GM12878 (cell line): Measurements from ENCODE around the gene CASK. TPM values are rescaled to one million over a fixed set of nuclear protein-coding genes. Genes with fewer than 3 reads are reported as not detected.
A peak's percentile ranks its signal among the peaks of the same experiment; 100 is the strongest.

ENCODE experiments used
- ATAC-seq: fragments of 200-7000 bp; cut with Tn5 transposase; 3 replicates; pipeline ENCODE4 v1.9.1; 2020; ENCODE audit warnings: mild to moderate bottlenecking, moderate library complexity
- BruUV-seq: library from RNA; stranded (reverse); fragments of 400-500 nt; replicated peaks from 2 replicates; lab custom pipeline; 2021; lab: Mats Ljungman, UMichigan
- CTCF ChIA-PET: fragments of 300-600 bp; sonication (Branson Sonifier 250); formaldehyde crosslinking; extraction: SDS; loops from one replicate; lab custom pipeline; 2021; ENCODE audit warnings: inconsistent platforms; lab: Yijun Ruan, JAX
- POLR2A ChIA-PET: fragments of 350-600 bp; formaldehyde crosslinking; extraction: SDS; loops from one replicate; lab custom pipeline; 2021; ENCODE audit warnings: inconsistent platforms; lab: Charles Lee
- RAD21 ChIA-PET: fragments of 300-600 bp; sonication (Branson Sonifier 250); formaldehyde crosslinking; loops from one replicate; lab custom pipeline; 2023; ENCODE audit warnings: antibody characterized with exemption; ENCODE audit not compliant: unreplicated experiment; lab: Charles Lee
- SMC1A ChIA-PET: fragments of 300-600 bp; sonication (Branson Sonifier 250); formaldehyde crosslinking; loops from one replicate; lab custom pipeline; 2023; ENCODE audit not compliant: unreplicated experiment, uncharacterized antibody; lab: Charles Lee
- DNase-seq: peaks from one replicate; pipeline ENCODE4 v3.0.0-alpha.2; 2011; ENCODE audit warnings: low read depth, low spot score
- FAIRE-seq: peaks from 3 replicates; lab custom pipeline; 2011; peaks lifted over from hg19 to GRCh38; lab: Jason Lieb, UNC
- H2AFZ ChIP-seq: 2 replicates; pipeline ENCODE4 v1.6.0; 2011; ENCODE audit warnings: low read depth, low read length, control low read depth; ENCODE audit not compliant: control insufficient read depth
- H3K27ac ChIP-seq: 2 replicates; pipeline ENCODE4 v1.5.1; 2011; ENCODE audit warnings: control low read depth; ENCODE audit not compliant: control insufficient read depth, insufficient read depth
- H3K27me3 ChIP-seq, 2 experiments: replicated peaks in 1 of 2; 2 replicates each; pipeline versions ENCODE4 v1.6.0 to v1.6.1; 2011; ENCODE audit warnings: low read length in 1 of 2; ENCODE audit not compliant: control insufficient read depth in 2 of 2, insufficient read depth in 2 of 2
- H3K36me3 ChIP-seq, 2 experiments: 2 replicates each; pipeline ENCODE4 v1.5.1; 2011; ENCODE audit warnings: low read length in 1 of 2; ENCODE audit not compliant: control insufficient read depth in 2 of 2, insufficient read depth in 2 of 2
- H3K4me1 ChIP-seq: 2 replicates; pipeline ENCODE4 v1.6.1; 2011; ENCODE audit warnings: mild to moderate bottlenecking, low read length, moderate library complexity, mixed read lengths; ENCODE audit not compliant: control insufficient read depth, insufficient read depth
- H3K4me2 ChIP-seq: 2 replicates; pipeline ENCODE4 v1.6.0; 2011; ENCODE audit warnings: control low read depth; ENCODE audit not compliant: control insufficient read depth, insufficient read depth
- H3K4me3 ChIP-seq: fragments of 200-600 bp; sonication (generic); 2 replicates; pipeline ENCODE4 v1.5.1; 2016
- H3K79me2 ChIP-seq: 2 replicates; pipeline ENCODE4 v1.6.0; 2011; ENCODE audit warnings: low read length; ENCODE audit not compliant: control insufficient read depth, insufficient read depth
- H3K9ac ChIP-seq: 2 replicates; pipeline ENCODE4 v1.8.0; 2011; ENCODE audit warnings: low read length, control low read depth, mixed read lengths; ENCODE audit not compliant: control insufficient read depth, insufficient read depth
- H3K9me3 ChIP-seq: replicated peaks from 3 replicates; pipeline ENCODE4 v1.5.1; 2011; ENCODE audit warnings: mild to moderate bottlenecking, low read length; ENCODE audit not compliant: control insufficient read depth, insufficient read depth
- H4K20me1 ChIP-seq: 2 replicates; pipeline ENCODE4 v1.6.0; 2011; ENCODE audit not compliant: control insufficient read depth, insufficient read depth
- BACH1 ChIP-seq: fragments of 450-650 bp; IDR thresholded peaks from 2 replicates; pipeline ENCODE4 v1.6.1; 2017; ENCODE audit warnings: mild to moderate bottlenecking, borderline replicate concordance
- BHLHE40 ChIP-seq, 2 experiments: fragments of 450-650 bp in 1 of 2; IDR thresholded peaks; 2 replicates each; pipeline ENCODE4 v1.6.1; 2011 to 2017; ENCODE audit warnings: low read depth in 2 of 2, borderline replicate concordance in 1 of 2, improper control_type of control experiment in 1 of 2, low read length in 1 of 2, mild to moderate bottlenecking in 1 of 2
- CEBPB ChIP-seq, 2 experiments: fragments of 150-350 bp in 1 of 2; IDR thresholded peaks; 2 replicates each; pipeline ENCODE4 v1.6.1; 2012 to 2014; ENCODE audit warnings: low read depth in 2 of 2, low read length in 2 of 2, borderline replicate concordance in 1 of 2, inconsistent platforms in 1 of 2
- EED ChIP-seq: sonication (generic); IDR thresholded peaks from 2 replicates; pipeline ENCODE4 v1.6.1; 2016; ENCODE audit warnings: antibody characterized with exemption, low read depth
- EZH2 ChIP-seq: IDR thresholded peaks from 2 replicates; pipeline ENCODE4 v1.6.1; 2012; ENCODE audit warnings: low read depth, mild to moderate bottlenecking, control low read depth, inconsistent platforms, low read length, borderline replicate concordance; ENCODE audit not compliant: control insufficient read depth
- HDGF ChIP-seq: fragments of 450-650 bp; IDR thresholded peaks from 2 replicates; pipeline ENCODE4 v1.6.1; 2016; ENCODE audit warnings: antibody characterized with exemption
- IKZF2 ChIP-seq, 2 experiments: fragments of 450-650 bp; IDR thresholded peaks; 2 replicates each; pipeline ENCODE4 v1.6.1; 2017; ENCODE audit warnings: mild to moderate bottlenecking in 2 of 2, moderate library complexity in 2 of 2
- JUNB ChIP-seq: IDR thresholded peaks from 2 replicates; pipeline ENCODE4 v1.6.1; 2016; ENCODE audit warnings: antibody characterized with exemption, mild to moderate bottlenecking
- MEF2B ChIP-seq: fragments of 450-650 bp; IDR thresholded peaks from 2 replicates; pipeline ENCODE4 v1.6.1; 2018; ENCODE audit warnings: mild to moderate bottlenecking, moderate library complexity; ENCODE audit not compliant: partially characterized antibody, poor library complexity, severe bottlenecking
- MTA3 ChIP-seq: IDR thresholded peaks from 2 replicates; pipeline ENCODE4 v1.6.1; 2012; ENCODE audit warnings: low read length, inconsistent platforms, borderline replicate concordance
- MYB ChIP-seq: fragments of 150-350 bp; IDR thresholded peaks from 2 replicates; pipeline ENCODE4 v1.6.1; 2014; ENCODE audit warnings: mild to moderate bottlenecking, low read depth, low read length, borderline replicate concordance
- PAX8 ChIP-seq: fragments of 450-650 bp; IDR thresholded peaks from 2 replicates; pipeline ENCODE4 v1.6.1; 2017; ENCODE audit warnings: mild to moderate bottlenecking, moderate library complexity
- PKNOX1 ChIP-seq: fragments of 450-650 bp; IDR thresholded peaks from 2 replicates; pipeline ENCODE4 v1.6.1; 2016; ENCODE audit warnings: mild to moderate bottlenecking
- RAD21 ChIP-seq: IDR thresholded peaks from 2 replicates; pipeline ENCODE4 v1.6.1; 2011; ENCODE audit warnings: mild to moderate bottlenecking, low read depth, low read length, moderate library complexity; ENCODE audit not compliant: insufficient read depth
- SREBF1 ChIP-seq: IDR thresholded peaks from 2 replicates; pipeline ENCODE4 v1.6.1; 2012; ENCODE audit warnings: mild to moderate bottlenecking, low read length
- WGBS: methylation state at CpG from one replicate; pipeline ENCODE4 v1.1.6; 2016; ENCODE audit warnings: low lambda C conversion rate; ENCODE audit not compliant: insufficient replicate concordance, insufficient coverage; ENCODE audit errors: missing lambda C conversion rate; 5-methylcytosine and 5-hydroxymethylcytosine counted together
- in situ Hi-C: fragments of 300-500 bp; cut with MboI; formaldehyde crosslinking; loops from 9 replicates; pipeline ENCODE4 v1.14.3; 2018; ENCODE audit warnings: mixed read lengths
- intact Hi-C: fragments of 100-400 bp; cut with micrococcal nuclease; formaldehyde crosslinking; loops from one replicate; pipeline ENCODE4 v1.14.2; 2022; ENCODE audit not compliant: unreplicated experiment
- polyA plus RNA-seq, 11 experiments: library from polyadenylated mRNA; depleted of rRNA in 4 of 11; unstranded in 6 of 11; stranded (reverse) in 5 of 11; fragments of >200 nt; fragmentation: Nextera tagmentation in 4 of 11; fragmentation: Illumina TruSeq in 1 of 11; extraction: Ambion mirVana in 4 of 11; extraction: Trizol in 1 of 11; gene quantifications; 1 replicate in 1 of 11; 2 replicates in 10 of 11; pipeline versions ENCODE4 v1.2.1 to v1.2.3, GENCODE V29; 2011 to 2016; ENCODE audit warnings: inconsistent platforms in 2 of 11, missing spikeins in 2 of 11, low read depth in 1 of 11
- total RNA-seq, 4 experiments: library from RNA; depleted of rRNA in 3 of 4; stranded (reverse); fragments of >200 nt in 3 of 4; fragmentation: Illumina TruSeq in 1 of 4; extraction: Trizol in 1 of 4; gene quantifications; 2 replicates each; pipeline versions ENCODE4 v1.2.1 to v1.2.3, GENCODE V29; 2013 to 2021
- TF ChIP-seq, protein P1 (sequence below): fragments of 450-650 bp; IDR thresholded peaks from 2 replicates; pipeline ENCODE4 v1.6.1; 2016; ENCODE audit warnings: mild to moderate bottlenecking
- TF ChIP-seq, protein P2 (sequence below): IDR thresholded peaks from 2 replicates; pipeline ENCODE4 v1.6.1; 2012; ENCODE audit warnings: low read depth, low read length, improper control_type of control experiment
- TF ChIP-seq, protein P3 (sequence below), 3 experiments: IDR thresholded peaks in 2 of 3; conservative IDR thresholded peaks in 1 of 3; 2 replicates each; pipeline ENCODE4 v1.5.1; 2011; ENCODE audit warnings: low read depth in 3 of 3, low read length in 3 of 3, mild to moderate bottlenecking in 3 of 3, control low read depth in 2 of 3, moderate library complexity in 2 of 3, inconsistent platforms in 1 of 3, mixed read lengths in 1 of 3; ENCODE audit not compliant: control insufficient read depth in 2 of 3, insufficient read depth in 1 of 3; ENCODE audit errors: extremely low read depth in 1 of 3

CASK gene
- total and polyA plus RNA-seq, 10 of the 15 experiments (the other 5 are each of a cell fraction or from before 2014, with no cell fraction given), result 0.60 to 45.9 (median 4.8) TPM

DNA sequence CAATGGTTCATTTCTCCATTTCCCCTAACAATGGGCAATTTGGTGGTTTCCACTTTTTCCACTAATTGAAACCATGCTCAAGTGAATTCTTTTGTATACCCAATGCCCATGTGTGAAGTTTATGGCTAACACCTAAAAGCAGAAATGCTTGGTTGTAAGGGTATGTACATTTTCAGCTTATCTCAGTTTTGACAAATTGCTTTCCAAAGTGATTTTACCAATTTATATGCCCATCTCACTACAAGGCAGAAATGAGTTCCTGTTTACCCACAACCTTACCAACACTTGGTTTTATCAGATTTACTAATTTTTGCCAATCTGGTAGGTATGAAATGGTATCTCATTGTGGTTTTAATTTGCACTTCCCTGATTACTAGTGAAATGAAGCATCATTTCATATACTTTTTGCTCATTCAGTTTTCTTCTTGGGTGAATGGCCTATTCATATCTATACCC lies 219.8 kb downstream of the CASK start (continued):
- TF ChIP-seq, protein P1, sequence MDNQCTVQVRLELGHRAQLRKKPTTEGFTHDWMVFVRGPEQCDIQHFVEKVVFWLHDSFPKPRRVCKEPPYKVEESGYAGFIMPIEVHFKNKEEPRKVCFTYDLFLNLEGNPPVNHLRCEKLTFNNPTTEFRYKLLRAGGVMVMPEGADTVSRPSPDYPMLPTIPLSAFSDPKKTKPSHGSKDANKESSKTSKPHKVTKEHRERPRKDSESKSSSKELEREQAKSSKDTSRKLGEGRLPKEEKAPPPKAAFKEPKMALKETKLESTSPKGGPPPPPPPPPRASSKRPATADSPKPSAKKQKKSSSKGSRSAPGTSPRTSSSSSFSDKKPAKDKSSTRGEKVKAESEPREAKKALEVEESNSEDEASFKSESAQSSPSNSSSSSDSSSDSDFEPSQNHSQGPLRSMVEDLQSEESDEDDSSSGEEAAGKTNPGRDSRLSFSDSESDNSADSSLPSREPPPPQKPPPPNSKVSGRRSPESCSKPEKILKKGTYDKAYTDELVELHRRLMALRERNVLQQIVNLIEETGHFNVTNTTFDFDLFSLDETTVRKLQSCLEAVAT, result no peak
- TF ChIP-seq BACH1, result no peak
- TF ChIP-seq JUNB, result 0 out of 2 replicates have a peak, but pooled peaks have one; percentile 21
- TF ChIP-seq, all 136 proteins: peak for 10

GRCh38 chrX:41695426-41695825 lies 227.9 kb downstream of the CASK start:
- FAIRE-seq, result no peak
- Histone ChIP-seq H3K9ac (no peak overlapping the region), H3K4me2 (no peak overlapping the region), H3K27ac (no peak overlapping the region), H2AFZ (no peak overlapping the region), H3K27me3 (no peaks in the 10 kb centered on the region), H3K4me3 (no peak overlapping the region), H3K36me3 (no peaks in the 10 kb centered on the region), H3K79me2 (no peaks in the 10 kb centered on the region), H4K20me1 (no peaks in the 10 kb centered on the region), H3K4me1 (peaks cover 7% of the 10 kb centered on the region; the same call in 1 of the 2 replicates), H3K9me3 (no peaks in the 10 kb centered on the region)
- POLR2A ChIA-PET, result no interaction called here
- ATAC-seq, result no peak
- CTCF ChIA-PET, result no interaction called here
- no peak for DNase-seq
- SMC1A ChIA-PET, result interaction anchor here (2.1 kb wide), 1 partner anchor 29 kb away, joined by 5 read pairs; no protein-coding TSS in a partner anchor
- in situ Hi-C loops (no loop called here), intact Hi-C loops (no loop called here)
- BruUV-seq, result no TSS peak
- RAD21 ChIA-PET, result no interaction called here
- WGBS, result 51% methylated on average over 7 of the region's 7 CpGs
- TF ChIP-seq HDGF (no peak), PKNOX1 (no peak), CEBPB (IDR thresholded peaks at IDR 0.05; ENCODE audit: borderline replicate concordance in 1 of 2, low read depth in 2 of 2, low read length in 2 of 2) (no peak), EZH2 (no peak), BHLHE40 (IDR thresholded peaks at IDR 0.05; ENCODE audit: borderline replicate concordance in 1 of 2, low read depth in 2 of 2, low read length in 1 of 2) (no peak), MTA3 (no peak), SREBF1 (no peak), EED (no peak), PAX8 (no peak), MEF2B (no peak), MYB (no peak), IKZF2 (IDR thresholded peaks at IDR 0.05) (no peak), RAD21 (no peak)
- TF ChIP-seq, protein P2, sequence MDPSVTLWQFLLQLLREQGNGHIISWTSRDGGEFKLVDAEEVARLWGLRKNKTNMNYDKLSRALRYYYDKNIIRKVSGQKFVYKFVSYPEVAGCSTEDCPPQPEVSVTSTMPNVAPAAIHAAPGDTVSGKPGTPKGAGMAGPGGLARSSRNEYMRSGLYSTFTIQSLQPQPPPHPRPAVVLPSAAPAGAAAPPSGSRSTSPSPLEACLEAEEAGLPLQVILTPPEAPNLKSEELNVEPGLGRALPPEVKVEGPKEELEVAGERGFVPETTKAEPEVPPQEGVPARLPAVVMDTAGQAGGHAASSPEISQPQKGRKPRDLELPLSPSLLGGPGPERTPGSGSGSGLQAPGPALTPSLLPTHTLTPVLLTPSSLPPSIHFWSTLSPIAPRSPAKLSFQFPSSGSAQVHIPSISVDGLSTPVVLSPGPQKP, result no peak
- TF ChIP-seq, protein P3, sequence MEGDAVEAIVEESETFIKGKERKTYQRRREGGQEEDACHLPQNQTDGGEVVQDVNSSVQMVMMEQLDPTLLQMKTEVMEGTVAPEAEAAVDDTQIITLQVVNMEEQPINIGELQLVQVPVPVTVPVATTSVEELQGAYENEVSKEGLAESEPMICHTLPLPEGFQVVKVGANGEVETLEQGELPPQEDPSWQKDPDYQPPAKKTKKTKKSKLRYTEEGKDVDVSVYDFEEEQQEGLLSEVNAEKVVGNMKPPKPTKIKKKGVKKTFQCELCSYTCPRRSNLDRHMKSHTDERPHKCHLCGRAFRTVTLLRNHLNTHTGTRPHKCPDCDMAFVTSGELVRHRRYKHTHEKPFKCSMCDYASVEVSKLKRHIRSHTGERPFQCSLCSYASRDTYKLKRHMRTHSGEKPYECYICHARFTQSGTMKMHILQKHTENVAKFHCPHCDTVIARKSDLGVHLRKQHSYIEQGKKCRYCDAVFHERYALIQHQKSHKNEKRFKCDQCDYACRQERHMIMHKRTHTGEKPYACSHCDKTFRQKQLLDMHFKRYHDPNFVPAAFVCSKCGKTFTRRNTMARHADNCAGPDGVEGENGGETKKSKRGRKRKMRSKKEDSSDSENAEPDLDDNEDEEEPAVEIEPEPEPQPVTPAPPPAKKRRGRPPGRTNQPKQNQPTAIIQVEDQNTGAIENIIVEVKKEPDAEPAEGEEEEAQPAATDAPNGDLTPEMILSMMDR (IDR thresholded peaks at IDR 0.05 in 2 of 3, conservative IDR thresholded peaks at IDR 0.05 in 1 of 3; ENCODE audit: control insufficient read depth in 2 of 3, extremely low read depth in 1 of 3, insufficient read depth in 1 of 3, low read depth in 3 of 3, low read length in 3 of 3), result no peak
